Kidney epithelial cell (primary cell): ENCODE results near the gene WNT5B. TPM values are rescaled to one million over a fixed set of nuclear protein-coding genes. Genes with fewer than 3 reads are reported as not detected.

ENCODE experiments used
- DNase-seq: peaks from one replicate; pipeline ENCODE4 v3.0.0-alpha.2; 2010; ENCODE audit warnings: low read depth
- H3K27me3 ChIP-seq: 2 replicates; pipeline ENCODE4 v1.6.0; 2011; ENCODE audit warnings: low read length; ENCODE audit not compliant: control insufficient read depth, insufficient read depth
- H3K36me3 ChIP-seq: 2 replicates; pipeline ENCODE4 v1.5.1; 2011; ENCODE audit warnings: low read length; ENCODE audit not compliant: control insufficient read depth, insufficient read depth
- H3K4me3 ChIP-seq: 2 replicates; pipeline ENCODE4 v1.5.1; 2011; ENCODE audit warnings: low read depth, mild to moderate bottlenecking, control low read depth, low read length
- CTCF ChIP-seq: IDR thresholded peaks from 2 replicates; pipeline ENCODE4 v1.5.1; 2011; ENCODE audit warnings: mild to moderate bottlenecking, moderate library complexity, low read length, control low read depth, inconsistent platforms; ENCODE audit not compliant: insufficient read depth, poor library complexity, severe bottlenecking
- total RNA-seq: library from RNA; depleted of rRNA; stranded (reverse); fragments of >200 nt; gene quantifications from 2 replicates; pipeline ENCODE4 v1.2.3, GENCODE V29; 2015

Gene WNT5B
- total RNA-seq, 1 donor from 2014 or later = 26.4 TPM

GRCh38 chr12:1630133-1630826, 1.2 kb downstream of the WNT5B start:
- Histone ChIP-seq H3K36me3 (no peaks in the 10 kb centered on the region), H3K4me3 (peak overlapping the region; percentile 36), H3K27me3 (peaks cover 19% of the 10 kb centered on the region)
- no peak for DNase-seq
- peak; percentile 40 for TF ChIP-seq CTCF

GRCh38 chr12:1630827-1631591, 2.0 kb downstream of the WNT5B start:
- no peak for DNase-seq
- TF ChIP-seq CTCF = no peak
- Histone ChIP-seq H3K36me3 (no peaks in the 10 kb centered on the region), H3K27me3 (peaks cover 19% of the 10 kb centered on the region), H3K4me3 (no peak overlapping the region)

GRCh38 chr12:1632702-1633101, 3.7 kb downstream of the WNT5B start:
- DNase-seq = no peak
- Histone ChIP-seq H3K27me3 (peaks cover 19% of the 10 kb centered on the region), H3K36me3 (no peaks in the 10 kb centered on the region), H3K4me3 (no peak overlapping the region)
- no peak for TF ChIP-seq CTCF

- Histone ChIP-seq H3K27me3 (peaks cover 19% of the 10 kb centered on the region), H3K4me3 (no peak overlapping the region), H3K36me3 (no peaks in the 10 kb centered on the region)
- DNase-seq = no peak
- TF ChIP-seq CTCF = no peak
Measured at GRCh38 chr12:1633459-1633858, 4.4 kb downstream of the WNT5B start.

GRCh38 chr12:1634149-1634548, 5.1 kb downstream of the WNT5B start:
- DNase-seq = no peak
- Histone ChIP-seq H3K36me3 (no peaks in the 10 kb centered on the region), H3K27me3 (peaks cover 17% of the 10 kb centered on the region), H3K4me3 (no peak overlapping the region)
- TF ChIP-seq CTCF = no peak
